Measurements from ENCODE around the gene XPC. TPM values are rescaled to one million over a fixed set of nuclear protein-coding genes. Genes with fewer than 3 reads are reported as not detected.

The XPC gene
- total RNA-seq, 1 experiment from 2014 or later = 34.9 TPM

DNA sequence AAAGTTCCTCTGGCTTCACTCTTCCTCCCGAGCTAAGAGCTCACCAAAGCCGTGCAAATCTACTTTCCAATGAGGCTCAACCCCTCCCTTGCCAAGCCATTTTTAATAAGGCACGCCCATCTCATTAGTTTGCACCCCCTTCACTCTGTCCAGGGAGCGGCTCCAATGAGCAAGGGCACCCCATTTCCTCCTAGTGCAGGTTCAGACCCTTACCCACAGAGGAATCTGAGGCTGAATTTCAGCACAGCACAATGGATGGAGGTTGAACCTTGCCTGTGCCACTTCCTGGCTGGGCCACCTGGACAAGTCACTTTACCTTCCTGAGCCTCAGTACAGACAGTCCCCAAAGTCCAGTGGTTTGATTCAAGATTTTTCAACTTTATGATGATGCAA lies 25.4 kb downstream of the XPC start:
- peaks cover 27% of the 10 kb centered on the region for H3K36me3 Mint-ChIP-seq
- ChIA-PET POLR2A (no interaction called here), CTCF (interaction anchor here (0.6 to 2.3 kb wide), 6 partner anchors 25 to 495 kb away, joined by 3 to 10 read pairs (median 4); partner anchors contain the start of gene XPC)

More for the DNA sequence above, 25.4 kb downstream of the XPC start:
- Mint-ChIP-seq H3K4me3 (no peak overlapping the region), H3K27me3 (ENCODE audit: low read depth) (no peaks in the 10 kb centered on the region), H3K27ac (no peak overlapping the region), H3K9me3 (no peaks in the 10 kb centered on the region), H3K4me1 (peaks cover 8% of the 10 kb centered on the region)
- DNase-seq (ENCODE audit: low spot score) (no peak), ATAC-seq (no peak)
- TF ChIP-seq, protein P1, sequence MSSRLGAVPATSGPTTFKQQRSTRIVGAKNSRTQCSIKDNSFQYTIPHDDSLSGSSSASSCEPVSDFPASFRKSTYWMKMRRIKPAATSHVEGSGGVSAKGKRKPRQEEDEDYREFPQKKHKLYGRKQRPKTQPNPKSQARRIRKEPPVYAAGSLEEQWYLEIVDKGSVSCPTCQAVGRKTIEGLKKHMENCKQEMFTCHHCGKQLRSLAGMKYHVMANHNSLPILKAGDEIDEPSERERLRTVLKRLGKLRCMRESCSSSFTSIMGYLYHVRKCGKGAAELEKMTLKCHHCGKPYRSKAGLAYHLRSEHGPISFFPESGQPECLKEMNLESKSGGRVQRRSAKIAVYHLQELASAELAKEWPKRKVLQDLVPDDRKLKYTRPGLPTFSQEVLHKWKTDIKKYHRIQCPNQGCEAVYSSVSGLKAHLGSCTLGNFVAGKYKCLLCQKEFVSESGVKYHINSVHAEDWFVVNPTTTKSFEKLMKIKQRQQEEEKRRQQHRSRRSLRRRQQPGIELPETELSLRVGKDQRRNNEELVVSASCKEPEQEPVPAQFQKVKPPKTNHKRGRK (CRISPR knock-in tag; IDR thresholded peaks at IDR 0.05; ENCODE audit: borderline replicate concordance) = no peak
- TF ChIP-seq ZNF396 (CRISPR knock-in tag; IDR thresholded peaks at IDR 0.05; ENCODE audit: borderline replicate concordance) = no peak
- no peak for TF ChIP-seq IRF2 (CRISPR knock-in tag; IDR thresholded peaks at IDR 0.05; ENCODE audit: borderline replicate concordance, low read depth)
- no peak for TF ChIP-seq SMAD3 (CRISPR knock-in tag; IDR thresholded peaks at IDR 0.05; ENCODE audit: borderline replicate concordance)
- TF ChIP-seq, protein P2, sequence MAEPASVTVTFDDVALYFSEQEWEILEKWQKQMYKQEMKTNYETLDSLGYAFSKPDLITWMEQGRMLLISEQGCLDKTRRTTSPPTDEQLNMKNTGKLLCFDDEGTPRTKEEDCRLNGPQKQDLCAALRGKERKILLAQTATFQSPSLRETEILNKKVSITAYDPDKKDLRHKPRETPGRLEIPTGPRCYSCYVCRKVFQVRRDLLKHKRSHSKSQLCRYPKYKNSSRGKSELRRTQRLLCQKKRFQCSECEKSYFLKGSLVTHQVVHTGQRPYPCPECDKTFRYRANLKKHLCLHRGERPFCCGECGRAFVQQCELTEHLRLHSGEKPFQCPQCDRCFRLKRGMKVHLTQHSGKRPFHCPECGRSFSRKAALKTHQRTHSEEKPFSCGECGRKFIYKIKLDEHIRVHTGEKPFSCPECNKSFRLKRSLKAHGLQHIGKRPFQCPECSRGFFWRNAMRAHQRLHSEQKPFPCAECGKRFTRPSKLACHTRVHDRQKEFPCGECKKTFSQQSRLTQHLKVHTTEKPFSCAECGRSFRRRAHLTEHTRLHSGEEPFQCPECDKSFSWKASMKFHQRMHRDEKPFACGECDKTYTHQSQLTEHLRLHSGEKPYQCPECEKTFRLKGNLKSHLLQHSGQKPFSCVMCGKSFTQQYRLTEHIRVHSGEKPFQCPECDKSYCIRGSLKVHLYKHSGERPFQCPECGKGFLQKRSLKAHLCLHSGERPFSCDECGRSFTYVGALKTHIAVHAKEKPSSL (CRISPR knock-in tag; conservative IDR thresholded peaks at IDR 0.05) = no peak
- TF ChIP-seq NR3C1 (CRISPR knock-in tag; conservative IDR thresholded peaks at IDR 0.05; ENCODE audit: low read depth) = no peak
- TF ChIP-seq, protein P3, sequence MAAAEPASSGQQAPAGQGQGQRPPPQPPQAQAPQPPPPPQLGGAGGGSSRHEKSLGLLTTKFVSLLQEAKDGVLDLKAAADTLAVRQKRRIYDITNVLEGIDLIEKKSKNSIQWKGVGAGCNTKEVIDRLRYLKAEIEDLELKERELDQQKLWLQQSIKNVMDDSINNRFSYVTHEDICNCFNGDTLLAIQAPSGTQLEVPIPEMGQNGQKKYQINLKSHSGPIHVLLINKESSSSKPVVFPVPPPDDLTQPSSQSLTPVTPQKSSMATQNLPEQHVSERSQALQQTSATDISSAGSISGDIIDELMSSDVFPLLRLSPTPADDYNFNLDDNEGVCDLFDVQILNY (CRISPR knock-in tag; IDR thresholded peaks at IDR 0.05) = no peak
- TF ChIP-seq NR1H2 (CRISPR knock-in tag; IDR thresholded peaks at IDR 0.05) = no peak
- TF ChIP-seq PRRX2 (CRISPR knock-in tag; IDR thresholded peaks at IDR 0.05) = no peak
- no peak for TF ChIP-seq CREM (CRISPR knock-in tag; IDR thresholded peaks at IDR 0.05)
- TF ChIP-seq NFE2L1 (CRISPR knock-in tag; IDR thresholded peaks at IDR 0.05) = no peak
- TF ChIP-seq, protein P4, sequence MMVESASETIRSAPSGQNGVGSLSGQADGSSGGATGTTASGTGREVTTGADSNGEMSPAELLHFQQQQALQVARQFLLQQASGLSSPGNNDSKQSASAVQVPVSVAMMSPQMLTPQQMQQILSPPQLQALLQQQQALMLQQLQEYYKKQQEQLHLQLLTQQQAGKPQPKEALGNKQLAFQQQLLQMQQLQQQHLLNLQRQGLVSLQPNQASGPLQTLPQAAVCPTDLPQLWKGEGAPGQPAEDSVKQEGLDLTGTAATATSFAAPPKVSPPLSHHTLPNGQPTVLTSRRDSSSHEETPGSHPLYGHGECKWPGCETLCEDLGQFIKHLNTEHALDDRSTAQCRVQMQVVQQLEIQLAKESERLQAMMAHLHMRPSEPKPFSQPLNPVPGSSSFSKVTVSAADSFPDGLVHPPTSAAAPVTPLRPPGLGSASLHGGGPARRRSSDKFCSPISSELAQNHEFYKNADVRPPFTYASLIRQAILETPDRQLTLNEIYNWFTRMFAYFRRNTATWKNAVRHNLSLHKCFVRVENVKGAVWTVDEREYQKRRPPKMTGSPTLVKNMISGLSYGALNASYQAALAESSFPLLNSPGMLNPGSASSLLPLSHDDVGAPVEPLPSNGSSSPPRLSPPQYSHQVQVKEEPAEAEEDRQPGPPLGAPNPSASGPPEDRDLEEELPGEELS (CRISPR knock-in tag; IDR thresholded peaks at IDR 0.05) = no peak
- TF ChIP-seq, protein P5, sequence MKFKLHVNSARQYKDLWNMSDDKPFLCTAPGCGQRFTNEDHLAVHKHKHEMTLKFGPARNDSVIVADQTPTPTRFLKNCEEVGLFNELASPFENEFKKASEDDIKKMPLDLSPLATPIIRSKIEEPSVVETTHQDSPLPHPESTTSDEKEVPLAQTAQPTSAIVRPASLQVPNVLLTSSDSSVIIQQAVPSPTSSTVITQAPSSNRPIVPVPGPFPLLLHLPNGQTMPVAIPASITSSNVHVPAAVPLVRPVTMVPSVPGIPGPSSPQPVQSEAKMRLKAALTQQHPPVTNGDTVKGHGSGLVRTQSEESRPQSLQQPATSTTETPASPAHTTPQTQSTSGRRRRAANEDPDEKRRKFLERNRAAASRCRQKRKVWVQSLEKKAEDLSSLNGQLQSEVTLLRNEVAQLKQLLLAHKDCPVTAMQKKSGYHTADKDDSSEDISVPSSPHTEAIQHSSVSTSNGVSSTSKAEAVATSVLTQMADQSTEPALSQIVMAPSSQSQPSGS (CRISPR knock-in tag; IDR thresholded peaks at IDR 0.05; ENCODE audit: borderline replicate concordance, low read depth) = no peak
- TF ChIP-seq, protein P6, sequence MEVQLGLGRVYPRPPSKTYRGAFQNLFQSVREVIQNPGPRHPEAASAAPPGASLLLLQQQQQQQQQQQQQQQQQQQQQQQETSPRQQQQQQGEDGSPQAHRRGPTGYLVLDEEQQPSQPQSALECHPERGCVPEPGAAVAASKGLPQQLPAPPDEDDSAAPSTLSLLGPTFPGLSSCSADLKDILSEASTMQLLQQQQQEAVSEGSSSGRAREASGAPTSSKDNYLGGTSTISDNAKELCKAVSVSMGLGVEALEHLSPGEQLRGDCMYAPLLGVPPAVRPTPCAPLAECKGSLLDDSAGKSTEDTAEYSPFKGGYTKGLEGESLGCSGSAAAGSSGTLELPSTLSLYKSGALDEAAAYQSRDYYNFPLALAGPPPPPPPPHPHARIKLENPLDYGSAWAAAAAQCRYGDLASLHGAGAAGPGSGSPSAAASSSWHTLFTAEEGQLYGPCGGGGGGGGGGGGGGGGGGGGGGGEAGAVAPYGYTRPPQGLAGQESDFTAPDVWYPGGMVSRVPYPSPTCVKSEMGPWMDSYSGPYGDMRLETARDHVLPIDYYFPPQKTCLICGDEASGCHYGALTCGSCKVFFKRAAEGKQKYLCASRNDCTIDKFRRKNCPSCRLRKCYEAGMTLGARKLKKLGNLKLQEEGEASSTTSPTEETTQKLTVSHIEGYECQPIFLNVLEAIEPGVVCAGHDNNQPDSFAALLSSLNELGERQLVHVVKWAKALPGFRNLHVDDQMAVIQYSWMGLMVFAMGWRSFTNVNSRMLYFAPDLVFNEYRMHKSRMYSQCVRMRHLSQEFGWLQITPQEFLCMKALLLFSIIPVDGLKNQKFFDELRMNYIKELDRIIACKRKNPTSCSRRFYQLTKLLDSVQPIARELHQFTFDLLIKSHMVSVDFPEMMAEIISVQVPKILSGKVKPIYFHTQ (CRISPR knock-in tag; IDR thresholded peaks at IDR 0.05) = no peak
- TF ChIP-seq KAT7 (CRISPR knock-in tag; IDR thresholded peaks at IDR 0.05; ENCODE audit: borderline replicate concordance) = no peak
- no peak for TF ChIP-seq SOX15 (CRISPR knock-in tag; IDR thresholded peaks at IDR 0.05)
- TF ChIP-seq, protein P7, sequence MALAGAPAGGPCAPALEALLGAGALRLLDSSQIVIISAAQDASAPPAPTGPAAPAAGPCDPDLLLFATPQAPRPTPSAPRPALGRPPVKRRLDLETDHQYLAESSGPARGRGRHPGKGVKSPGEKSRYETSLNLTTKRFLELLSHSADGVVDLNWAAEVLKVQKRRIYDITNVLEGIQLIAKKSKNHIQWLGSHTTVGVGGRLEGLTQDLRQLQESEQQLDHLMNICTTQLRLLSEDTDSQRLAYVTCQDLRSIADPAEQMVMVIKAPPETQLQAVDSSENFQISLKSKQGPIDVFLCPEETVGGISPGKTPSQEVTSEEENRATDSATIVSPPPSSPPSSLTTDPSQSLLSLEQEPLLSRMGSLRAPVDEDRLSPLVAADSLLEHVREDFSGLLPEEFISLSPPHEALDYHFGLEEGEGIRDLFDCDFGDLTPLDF (CRISPR knock-in tag; IDR thresholded peaks at IDR 0.05) = no peak
- no peak for TF ChIP-seq SP1 (CRISPR knock-in tag; conservative IDR thresholded peaks at IDR 0.05)

Measured in WTC11 (cell line).